Fibroblast of the aortic adventitia (primary cell): ENCODE data around the gene RPS21. TPM values are rescaled to one million over a fixed set of nuclear protein-coding genes. Genes with fewer than 3 reads are reported as not detected.
A peak's percentile ranks its signal among the peaks of the same experiment; 100 is the strongest.

ENCODE experiments used
- DNase-seq: peaks from one replicate; pipeline ENCODE4 v3.0.0-alpha.2; 2010; ENCODE audit warnings: low read depth
- H3K4me3 ChIP-seq: 2 replicates; pipeline ENCODE4 v1.5.1; 2011; ENCODE audit warnings: low read depth, mild to moderate bottlenecking, control low read depth, low read length, moderate library complexity
- total RNA-seq: library from RNA; depleted of rRNA; stranded (reverse); fragments of >200 nt; gene quantifications from 2 replicates; pipeline ENCODE4 v1.2.3, GENCODE V29; 2012; ENCODE audit warnings: low replicate concordance
- TF ChIP-seq, protein P1 (sequence below): IDR thresholded peaks from 2 replicates; pipeline ENCODE4 v1.5.1; 2011; ENCODE audit warnings: mild to moderate bottlenecking, low read length, control low read depth, inconsistent platforms; ENCODE audit not compliant: insufficient read depth

RPS21 gene
- total RNA-seq, 1 donor = 1,887 TPM

DNA sequence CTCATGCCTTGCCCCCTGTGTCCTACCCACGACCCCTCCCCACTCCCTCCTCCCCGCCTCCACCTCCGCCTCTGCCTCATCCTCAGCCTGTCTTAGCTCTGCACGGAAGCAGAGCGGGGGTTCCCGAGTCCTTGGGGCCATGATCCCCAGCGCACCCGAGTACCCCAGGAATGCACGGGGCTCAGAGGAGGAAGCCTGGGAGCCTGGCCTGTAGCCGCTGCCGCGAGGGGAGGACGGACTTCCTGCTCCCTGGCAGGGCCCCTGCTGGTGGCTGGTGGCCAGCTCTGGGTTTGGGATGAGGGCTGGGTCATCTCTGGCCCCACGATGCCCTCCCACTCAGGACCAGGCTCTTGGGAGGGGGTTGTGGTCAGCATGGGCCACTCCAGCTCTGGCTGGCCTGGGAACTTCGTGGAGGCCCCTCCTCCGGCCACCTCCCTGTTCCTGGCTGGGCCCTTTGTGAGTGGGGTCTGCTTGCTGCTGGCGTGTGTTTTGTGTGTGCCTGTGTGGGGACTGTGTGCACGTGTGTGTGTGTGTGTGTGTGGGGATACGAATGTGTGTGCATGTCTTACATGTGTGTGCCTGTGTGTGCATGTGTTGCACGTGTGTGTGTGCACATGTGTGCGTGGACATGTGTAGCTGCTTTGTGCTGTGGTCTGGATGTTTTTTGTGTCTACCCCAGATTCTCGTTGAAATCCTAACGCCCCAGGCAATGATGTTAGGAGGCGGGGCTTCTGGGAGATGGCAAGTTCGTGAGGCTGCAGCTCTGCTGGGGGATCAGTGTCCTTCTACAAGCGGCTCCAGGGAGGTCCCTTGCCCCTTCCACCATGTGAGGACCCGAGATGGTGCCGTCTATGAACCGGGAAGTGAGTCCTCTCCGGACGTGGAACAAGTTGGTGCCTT lies 41.7 kb downstream of the RPS21 start:
- TF ChIP-seq, protein P1, sequence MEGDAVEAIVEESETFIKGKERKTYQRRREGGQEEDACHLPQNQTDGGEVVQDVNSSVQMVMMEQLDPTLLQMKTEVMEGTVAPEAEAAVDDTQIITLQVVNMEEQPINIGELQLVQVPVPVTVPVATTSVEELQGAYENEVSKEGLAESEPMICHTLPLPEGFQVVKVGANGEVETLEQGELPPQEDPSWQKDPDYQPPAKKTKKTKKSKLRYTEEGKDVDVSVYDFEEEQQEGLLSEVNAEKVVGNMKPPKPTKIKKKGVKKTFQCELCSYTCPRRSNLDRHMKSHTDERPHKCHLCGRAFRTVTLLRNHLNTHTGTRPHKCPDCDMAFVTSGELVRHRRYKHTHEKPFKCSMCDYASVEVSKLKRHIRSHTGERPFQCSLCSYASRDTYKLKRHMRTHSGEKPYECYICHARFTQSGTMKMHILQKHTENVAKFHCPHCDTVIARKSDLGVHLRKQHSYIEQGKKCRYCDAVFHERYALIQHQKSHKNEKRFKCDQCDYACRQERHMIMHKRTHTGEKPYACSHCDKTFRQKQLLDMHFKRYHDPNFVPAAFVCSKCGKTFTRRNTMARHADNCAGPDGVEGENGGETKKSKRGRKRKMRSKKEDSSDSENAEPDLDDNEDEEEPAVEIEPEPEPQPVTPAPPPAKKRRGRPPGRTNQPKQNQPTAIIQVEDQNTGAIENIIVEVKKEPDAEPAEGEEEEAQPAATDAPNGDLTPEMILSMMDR = no peak
- no peak for DNase-seq
- H3K4me3 ChIP-seq = no peak overlapping the region

DNA sequence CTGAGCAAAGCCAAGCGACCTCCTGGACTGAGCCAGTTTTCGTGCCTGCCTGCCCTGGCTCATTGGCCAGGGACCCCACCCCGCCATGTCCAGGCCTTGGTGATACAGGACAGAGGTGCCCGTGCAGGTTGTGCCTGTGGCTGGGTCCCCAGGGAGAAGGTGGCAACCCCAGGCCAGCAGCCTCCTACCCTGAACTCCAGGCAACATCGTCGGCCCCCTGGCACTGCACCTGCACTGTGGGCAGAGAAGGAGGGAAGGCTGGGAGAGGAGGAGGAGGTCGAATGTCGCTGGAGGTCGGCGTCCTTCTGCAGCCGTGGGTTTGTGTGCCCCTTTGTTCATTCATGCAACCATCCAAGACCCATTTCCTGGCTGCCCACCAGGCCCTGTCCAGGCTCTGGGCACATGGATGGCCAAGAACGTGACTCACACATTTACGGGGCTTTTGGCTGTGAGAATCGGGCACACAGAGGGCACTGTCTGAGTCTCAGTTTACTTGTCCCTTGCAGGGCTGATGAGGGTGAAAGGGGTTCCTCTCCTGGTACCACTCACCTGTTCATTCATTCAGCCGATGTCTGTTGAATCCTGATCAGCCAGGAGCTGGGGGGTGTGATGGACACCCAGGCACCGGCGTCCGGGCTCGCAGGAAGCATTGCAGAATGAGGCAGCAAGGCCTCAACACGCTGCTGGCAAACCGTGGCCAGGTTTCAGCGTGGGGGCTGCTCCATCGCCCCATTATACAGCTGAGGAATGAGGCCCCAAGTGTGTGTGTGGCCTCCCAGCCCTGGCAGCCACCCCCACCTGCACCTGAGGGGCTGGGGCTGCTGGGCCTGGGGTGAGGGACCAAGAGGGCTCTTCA lies 42.8 kb downstream of the RPS21 start:
- no peak for DNase-seq
- TF ChIP-seq, protein P1 = no peak
- H3K4me3 ChIP-seq = no peak overlapping the region

DNA sequence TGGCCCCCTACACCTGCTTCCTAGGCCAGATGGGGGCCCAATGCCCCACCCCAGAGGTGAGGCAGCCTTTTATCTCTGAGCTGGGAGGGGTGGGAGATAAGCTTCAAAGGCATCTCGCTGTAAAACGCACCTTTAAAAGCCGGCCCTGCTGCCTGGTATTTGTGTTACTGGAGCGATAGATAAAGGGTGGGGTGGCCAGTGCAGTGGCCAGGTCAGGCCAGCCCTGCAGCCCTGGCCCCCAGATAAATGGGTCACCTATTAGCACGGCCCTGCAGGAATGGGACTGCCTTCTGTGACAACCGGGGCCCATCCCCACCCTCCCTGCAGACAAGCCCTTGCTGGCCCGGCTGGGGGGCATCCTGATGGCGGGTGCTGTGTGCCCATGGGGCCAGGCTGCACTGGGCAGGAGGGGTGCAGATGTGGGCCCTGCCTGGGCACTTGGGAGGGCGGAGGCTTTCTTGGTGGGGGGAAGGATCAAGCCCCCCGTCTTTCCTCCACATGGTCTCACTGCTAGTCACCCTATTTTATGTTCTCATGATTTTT lies 43.5 kb downstream of the RPS21 start:
- TF ChIP-seq, protein P1 = no peak
- no peak for DNase-seq
- H3K4me3 ChIP-seq = no peak overlapping the region

DNA sequence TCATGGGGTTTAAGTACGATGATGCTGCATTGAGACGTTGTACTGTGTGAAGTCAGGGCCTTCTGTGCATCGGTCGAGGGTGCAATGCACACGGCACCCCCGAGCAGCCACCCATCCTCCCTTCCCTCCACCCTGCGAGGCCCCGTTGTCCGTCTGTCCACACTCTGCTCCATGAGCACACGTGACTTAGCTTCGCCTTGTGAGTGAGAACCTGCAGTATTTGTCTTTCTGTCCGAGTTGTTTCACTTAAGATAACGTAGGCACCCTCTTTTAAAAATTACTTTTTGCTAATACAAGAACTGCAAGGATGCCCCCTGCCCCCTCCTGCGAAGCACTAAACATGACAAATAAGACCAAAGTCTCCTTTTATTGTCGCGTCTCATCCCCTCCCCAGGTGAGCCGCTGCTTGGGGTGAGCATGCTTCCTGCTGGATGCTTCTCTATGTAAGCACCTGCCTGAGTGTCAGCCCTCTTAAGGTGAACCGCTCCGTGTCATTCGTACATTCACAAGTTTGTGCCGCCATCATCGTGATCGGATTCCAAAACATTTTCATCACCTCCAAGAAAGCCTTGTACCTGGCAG lies 44.1 kb downstream of the RPS21 start:
- no peak for DNase-seq
- TF ChIP-seq, protein P1 = no peak
- H3K4me3 ChIP-seq = no peak overlapping the region

DNA sequence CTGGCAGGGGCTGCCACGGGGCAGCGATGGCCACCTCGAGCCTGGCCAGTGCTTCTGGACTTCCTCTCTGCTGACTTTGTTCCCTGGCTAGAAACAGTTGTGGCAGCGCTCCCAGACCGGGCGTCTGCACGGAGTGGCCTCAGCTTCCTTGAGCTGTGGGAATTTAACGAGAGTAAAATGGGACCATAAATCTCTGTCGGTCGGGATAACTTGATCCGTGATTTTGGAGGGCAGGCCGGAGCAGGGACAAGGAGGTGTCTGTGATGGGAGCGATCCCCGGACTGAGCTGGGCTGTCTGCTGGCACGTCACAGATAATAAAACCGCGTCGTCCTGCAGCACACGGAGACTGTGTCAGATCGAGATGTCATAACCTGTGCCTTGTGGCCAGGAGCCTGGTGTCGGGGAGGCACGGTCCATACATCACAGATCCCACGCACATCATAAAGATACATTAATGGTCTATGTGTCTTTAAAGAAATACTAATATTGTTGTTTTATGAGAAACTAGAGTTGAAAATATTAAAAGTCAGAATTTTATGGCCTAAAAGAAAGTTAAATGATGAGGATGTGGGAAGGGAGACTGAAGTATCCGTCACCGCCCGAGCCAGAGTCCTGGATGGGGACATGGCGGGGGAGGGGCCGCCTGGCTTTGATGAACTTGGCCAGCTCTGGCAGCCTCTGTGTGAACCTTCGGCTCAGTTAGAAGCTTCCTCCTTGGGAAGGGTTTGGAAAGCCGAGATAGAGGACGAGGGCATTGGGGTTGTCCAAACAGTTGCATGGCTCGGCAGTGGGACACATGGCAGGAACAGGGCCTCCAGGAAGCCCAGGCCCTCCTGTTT lies 47.0 kb downstream of the RPS21 start:
- TF ChIP-seq, protein P1 = no peak
- peak; percentile 15 for DNase-seq

DNA sequence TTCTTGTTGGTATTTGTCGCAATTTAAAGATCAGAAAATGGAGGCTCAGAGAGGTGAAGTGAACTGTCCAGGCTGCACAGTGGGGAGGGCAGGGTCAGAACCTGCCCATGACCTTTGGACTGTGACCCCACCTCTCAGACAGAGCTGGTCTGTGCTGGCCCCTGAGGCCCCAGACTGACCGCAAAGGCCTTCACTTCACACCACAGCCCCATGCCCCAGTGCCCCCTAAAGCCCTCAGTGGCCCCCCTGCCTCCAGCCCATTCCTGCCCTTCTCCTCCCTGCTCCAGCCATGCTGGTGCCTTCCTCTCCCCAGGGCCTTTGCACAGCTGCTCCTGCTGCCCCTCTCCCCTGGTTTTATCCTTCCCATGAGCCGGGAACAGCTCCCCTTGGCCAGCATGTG lies 49.8 kb downstream of the RPS21 start:
- TF ChIP-seq, protein P1 = no peak
- no peak for DNase-seq
- H3K4me3 ChIP-seq = no peak overlapping the region

More for the DNA sequence above, 47.0 kb downstream of the RPS21 start:
- H3K4me3 ChIP-seq = no peak overlapping the region
